HG02610 (cell line): ENCODE measurements around the gene IGFL2.
"Not testable (repeated sequence)": the region's sequence is repeated elsewhere in the genome, so short reads cannot be mapped to it uniquely, and the experiment has no call there.

ENCODE experiments used
- ATAC-seq: cut with Tn5 transposase; IDR thresholded peaks from one replicate; pipeline ENCODE4 v1.9.1; 2021; ENCODE audit warnings: mild to moderate bottlenecking, moderate library complexity; ENCODE audit not compliant: unreplicated experiment

The IGFL2 gene

DNA sequence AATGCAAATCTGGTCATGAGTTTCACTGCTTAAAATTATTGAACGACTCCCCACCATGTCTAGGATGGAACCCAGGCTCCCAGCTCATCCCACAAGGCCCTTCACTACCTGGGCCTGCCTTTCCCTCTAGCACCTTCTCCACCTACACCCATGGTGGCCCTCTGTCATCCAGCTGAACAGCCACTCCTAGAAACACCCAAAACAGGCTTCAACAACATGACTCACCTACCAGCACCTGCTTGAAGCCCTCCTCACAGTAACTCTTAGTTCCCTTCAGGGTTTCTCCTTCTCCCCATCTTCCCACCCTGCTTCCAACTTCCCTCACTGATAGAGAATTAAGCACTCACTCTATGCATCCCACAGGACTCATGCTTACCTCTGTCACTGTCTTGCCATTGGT, 6.6 kb upstream of the IGFL2 start:
- no peak for ATAC-seq

DNA sequence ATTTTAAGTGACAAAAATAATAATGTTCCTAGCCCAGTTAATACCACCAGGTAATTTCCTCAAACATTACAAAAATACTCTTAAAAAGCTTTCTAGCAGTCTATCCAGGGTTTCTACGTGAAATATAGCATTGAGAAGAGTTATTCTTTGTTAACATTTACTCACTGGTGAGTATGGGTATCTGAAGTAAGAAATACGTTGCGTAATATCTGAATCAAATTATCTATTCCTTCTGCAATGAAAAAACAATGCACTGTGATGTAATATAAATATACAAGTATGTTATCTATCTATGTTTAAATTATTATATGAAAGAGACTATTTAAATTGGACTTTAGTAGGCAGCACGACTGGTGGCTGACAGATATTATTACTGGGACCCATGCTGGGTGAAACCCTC, 5.7 kb upstream of the IGFL2 start:
- ATAC-seq, result no peak

- ATAC-seq, result no peak
Measured at GRCh38 chr19:46144756-46145155, 3.3 kb upstream of the IGFL2 start.

GRCh38 chr19:46147166-46147740, 785 bp upstream of the IGFL2 start:
- ATAC-seq, result no peak

- ATAC-seq, result no peak
Measured at GRCh38 chr19:46150606-46151005, 2.6 kb downstream of the IGFL2 start.

- no peak for ATAC-seq
Measured at GRCh38 chr19:46155237-46155636, 7.2 kb downstream of the IGFL2 start.

DNA sequence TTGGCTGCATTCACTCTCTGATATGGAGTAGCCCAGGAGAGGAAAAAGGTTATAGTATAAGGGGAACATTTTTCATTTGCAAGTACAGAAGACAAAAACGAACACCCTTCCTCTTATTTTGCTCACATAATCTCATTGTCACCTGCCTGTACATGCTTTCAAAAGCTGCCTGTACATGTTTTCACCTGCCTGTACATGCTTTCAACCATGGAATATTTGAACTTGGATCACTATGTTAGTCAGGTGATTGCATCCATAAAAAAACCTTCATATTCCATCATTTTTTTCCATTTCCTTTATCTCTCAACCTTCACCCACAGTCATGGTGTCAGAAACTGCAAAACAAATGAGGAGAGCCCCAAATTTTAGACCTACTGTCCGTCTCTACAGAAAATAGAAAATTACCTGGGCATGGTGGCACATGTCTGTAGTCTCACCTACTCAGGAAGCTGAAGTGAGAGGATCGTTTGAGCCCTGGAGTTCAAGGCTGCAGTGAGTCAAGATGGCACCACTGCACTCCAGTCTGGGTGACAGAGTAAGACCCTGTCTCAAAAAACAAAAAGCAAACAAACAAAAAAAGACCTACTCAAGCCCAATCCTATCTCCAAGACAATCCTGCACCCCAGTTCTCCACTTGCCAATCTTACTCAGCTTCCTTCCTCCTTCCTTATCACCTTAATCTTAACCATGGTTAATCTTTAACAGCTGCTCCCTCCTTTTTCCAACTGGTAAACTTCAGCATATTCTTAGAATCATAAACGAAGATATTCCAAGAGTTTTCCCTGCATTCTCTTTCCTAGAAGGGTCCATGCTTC, 11.6 kb downstream of the IGFL2 start:
- no peak for ATAC-seq

DNA sequence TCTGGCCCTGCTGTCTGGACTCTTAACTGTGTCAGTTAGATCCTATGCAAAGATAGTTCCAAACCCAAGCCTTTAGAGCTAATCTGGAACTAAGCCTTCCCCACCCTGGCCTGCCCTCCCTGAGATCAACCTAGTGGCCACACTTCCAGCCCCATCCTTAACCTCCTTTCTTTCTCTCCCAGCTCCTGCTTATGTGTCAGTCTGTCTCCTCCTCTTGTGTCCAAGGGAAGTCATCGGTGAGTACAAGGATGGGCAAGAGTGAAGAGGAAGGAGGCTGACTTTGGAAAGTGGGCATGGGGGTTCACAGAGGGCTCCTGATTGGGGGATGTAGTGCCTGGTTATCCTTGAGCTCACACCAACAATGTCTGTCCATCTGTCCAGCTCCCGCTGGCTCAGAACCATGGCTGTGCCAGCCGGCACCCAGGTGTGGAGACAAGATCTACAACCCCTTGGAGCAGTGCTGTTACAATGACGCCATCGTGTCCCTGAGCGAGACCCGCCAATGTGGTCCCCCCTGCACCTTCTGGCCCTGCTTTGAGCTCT, 12.3 kb downstream of the IGFL2 start:
- ATAC-seq, result no peak

GRCh38 chr19:46161642-46162257, 13.7 kb downstream of the IGFL2 start:
- ATAC-seq, result not testable (repeated sequence)

DNA sequence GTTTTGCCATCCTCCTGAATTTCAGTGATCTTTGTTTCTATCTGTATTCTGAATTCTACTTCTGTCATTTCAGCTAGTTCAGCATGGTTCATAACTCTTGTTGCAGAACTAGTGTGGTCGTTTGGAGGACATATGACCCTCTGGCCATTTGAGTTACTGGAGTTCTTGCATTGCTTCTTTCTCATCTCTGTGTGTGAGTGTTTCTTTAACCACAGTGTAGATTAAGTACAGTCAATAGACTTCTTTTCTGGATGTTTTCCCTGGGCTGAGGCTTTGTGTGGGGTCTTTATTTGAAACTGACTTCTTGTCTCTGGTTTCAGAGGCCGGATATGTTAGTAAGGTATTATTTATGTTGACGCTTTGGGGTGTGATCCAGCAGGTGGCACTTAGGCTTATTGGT, 14.7 kb downstream of the IGFL2 start:
- no peak for ATAC-seq

- ATAC-seq, result no peak
Measured at GRCh38 chr19:46173886-46174480, 25.9 kb downstream of the IGFL2 start.

- ATAC-seq, result no peak
Measured at GRCh38 chr19:46176116-46176860, 28.2 kb downstream of the IGFL2 start.

- no peak for ATAC-seq
Measured at GRCh38 chr19:46179076-46179759, 31.2 kb downstream of the IGFL2 start.

GRCh38 chr19:46180701-46181387, 32.8 kb downstream of the IGFL2 start:
- no peak for ATAC-seq

DNA sequence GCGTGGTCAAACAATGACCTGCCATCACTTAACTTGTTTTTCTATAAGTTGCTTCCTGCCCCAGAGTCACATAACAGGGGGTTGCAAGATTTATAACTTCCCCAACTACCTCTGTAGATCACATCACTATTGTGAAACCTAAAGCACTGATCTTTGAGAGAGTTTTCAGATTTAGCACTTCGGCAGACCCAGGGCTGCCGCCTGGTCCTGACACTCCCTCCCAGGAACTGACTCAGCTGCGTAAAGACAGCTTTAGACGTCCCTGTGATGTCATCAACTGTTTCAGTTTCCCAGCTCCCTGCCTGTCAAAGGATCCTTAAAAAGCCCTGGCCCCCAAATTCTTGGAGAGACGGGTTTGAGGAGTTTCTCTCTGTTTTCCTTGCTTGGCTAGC, 33.3 kb downstream of the IGFL2 start:
- ATAC-seq, result no peak

DNA sequence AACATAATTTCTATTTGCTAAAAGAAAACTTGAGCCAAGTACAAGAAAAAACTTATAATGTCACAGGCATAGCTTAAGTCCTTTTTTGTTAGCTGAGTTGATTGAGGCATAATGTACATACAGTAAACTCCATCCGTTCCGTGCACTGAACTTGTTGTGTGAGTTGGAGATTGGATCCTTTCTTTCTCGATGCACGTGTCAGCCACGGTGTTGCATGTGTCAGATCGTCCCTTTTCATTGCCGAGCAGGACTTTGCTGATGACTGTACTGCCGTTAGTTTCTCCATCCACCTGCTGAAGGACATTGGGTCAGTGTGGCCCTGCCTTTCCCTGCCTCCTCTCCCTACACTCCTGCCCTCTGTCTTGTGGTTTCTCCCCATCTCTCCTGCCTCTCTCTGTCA, 34.4 kb downstream of the IGFL2 start:
- ATAC-seq, result no peak

- not testable (repeated sequence) for ATAC-seq
Measured at GRCh38 chr19:46184775-46185710, 37.0 kb downstream of the IGFL2 start.

GRCh38 chr19:46186101-46186716, 38.2 kb downstream of the IGFL2 start:
- ATAC-seq, result no peak
